ENCODE measurements around the gene STIL.

STIL gene

GRCh38 chr1:47219001-47219400 lies 94.9 kb downstream of the STIL start:
- WGBS (ENCODE audit: extremely low coverage, insufficient coverage, low lambda C conversion rate): no CpG with 5 or more reads among the region's 4 CpGs
- no peak overlapping the region for H3K56ac ChIP-seq (ENCODE audit: low read length)
- H3K4me1 ChIP-seq (ENCODE audit: control insufficient read depth, low read depth, low read length): no peaks in the 10 kb centered on the region
- no peak overlapping the region for H3K4ac ChIP-seq (ENCODE audit: low read depth, low read length)
- no peak overlapping the region for H3K18ac ChIP-seq (ENCODE audit: low read length)
- H2BK120ac ChIP-seq (ENCODE audit: low read depth, low read length): no peak overlapping the region
- H3K27ac ChIP-seq (ENCODE audit: low read depth, low read length): no peak overlapping the region
- DNase-seq: no peak
- H2BK5ac ChIP-seq (ENCODE audit: low read length): no peak overlapping the region
- no peak overlapping the region for H3K4me2 ChIP-seq (ENCODE audit: low read length)
- H2BK15ac ChIP-seq (replicated peaks; ENCODE audit: low read depth): no peak overlapping the region
- H3K36me3 ChIP-seq (ENCODE audit: control insufficient read depth, insufficient read depth, low read length): no peaks in the 10 kb centered on the region
- H3K9ac ChIP-seq (ENCODE audit: low read length): no peak overlapping the region
- H2AK5ac ChIP-seq (ENCODE audit: low read length): no peak overlapping the region
- no peak overlapping the region for H4K5ac ChIP-seq (ENCODE audit: low read length)
- H3K23ac ChIP-seq (ENCODE audit: low read length): no peak overlapping the region
- H3K27me3 ChIP-seq (ENCODE audit: insufficient read depth, low read length, poor library complexity): peaks cover 24% of the 10 kb centered on the region
- no peaks in the 10 kb centered on the region for H3K79me1 ChIP-seq (ENCODE audit: low read length)
- no peaks in the 10 kb centered on the region for H3K79me2 ChIP-seq (ENCODE audit: control insufficient read depth, insufficient read depth, low read length)
- H4K8ac ChIP-seq (ENCODE audit: low read depth, low read length): no peak overlapping the region
- no peak overlapping the region for H3K4me3 ChIP-seq (ENCODE audit: low read length)

- Histone ChIP-seq H2AK5ac (ENCODE audit: low read length) (no peak overlapping the region), H3K23ac (ENCODE audit: low read length) (no peak overlapping the region), H3K4ac (ENCODE audit: low read depth, low read length) (no peak overlapping the region), H4K8ac (ENCODE audit: low read depth, low read length) (no peak overlapping the region), H3K27me3 (ENCODE audit: insufficient read depth, low read length, poor library complexity) (no peaks in the 10 kb centered on the region), H3K79me2 (ENCODE audit: control insufficient read depth, insufficient read depth, low read length) (no peaks in the 10 kb centered on the region), H3K9ac (ENCODE audit: low read length) (no peak overlapping the region), H3K36me3 (ENCODE audit: control insufficient read depth, insufficient read depth, low read length) (no peaks in the 10 kb centered on the region), H2BK15ac (replicated peaks; ENCODE audit: low read depth) (no peak overlapping the region), H3K79me1 (ENCODE audit: low read length) (no peaks in the 10 kb centered on the region), H3K18ac (ENCODE audit: low read length) (no peak overlapping the region), H2BK120ac (ENCODE audit: low read depth, low read length) (no peak overlapping the region), H3K27ac (ENCODE audit: low read depth, low read length) (no peak overlapping the region), H3K56ac (ENCODE audit: low read length) (no peak overlapping the region), H3K4me2 (ENCODE audit: low read length) (no peak overlapping the region), H3K4me1 (ENCODE audit: control insufficient read depth, low read depth, low read length) (no peaks in the 10 kb centered on the region), H3K4me3 (ENCODE audit: low read length) (no peak overlapping the region), H4K5ac (ENCODE audit: low read length) (no peak overlapping the region), H2BK5ac (ENCODE audit: low read length) (no peak overlapping the region)
- no peak for DNase-seq
- no CpG with 5 or more reads among the region's 12 CpGs for WGBS (ENCODE audit: extremely low coverage, insufficient coverage, low lambda C conversion rate)
Measured at GRCh38 chr1:47216278-47217059, 97.5 kb downstream of the STIL start.

- Histone ChIP-seq H3K27ac (ENCODE audit: low read depth, low read length) (no peak overlapping the region), H3K4ac (ENCODE audit: low read depth, low read length) (no peak overlapping the region), H4K8ac (ENCODE audit: low read depth, low read length) (no peak overlapping the region), H3K4me3 (ENCODE audit: low read length) (no peak overlapping the region), H3K79me2 (ENCODE audit: control insufficient read depth, insufficient read depth, low read length) (no peaks in the 10 kb centered on the region), H3K27me3 (ENCODE audit: insufficient read depth, low read length, poor library complexity) (no peaks in the 10 kb centered on the region), H2BK15ac (replicated peaks; ENCODE audit: low read depth) (no peak overlapping the region), H3K23ac (ENCODE audit: low read length) (peak overlapping the region; percentile 60), H2BK120ac (ENCODE audit: low read depth, low read length) (no peak overlapping the region), H3K4me1 (ENCODE audit: control insufficient read depth, low read depth, low read length) (no peaks in the 10 kb centered on the region), H3K18ac (ENCODE audit: low read length) (no peak overlapping the region), H3K4me2 (ENCODE audit: low read length) (no peak overlapping the region), H4K5ac (ENCODE audit: low read length) (no peak overlapping the region), H3K36me3 (ENCODE audit: control insufficient read depth, insufficient read depth, low read length) (no peaks in the 10 kb centered on the region), H3K9ac (ENCODE audit: low read length) (no peak overlapping the region), H2AK5ac (ENCODE audit: low read length) (no peak overlapping the region), H3K79me1 (ENCODE audit: low read length) (no peaks in the 10 kb centered on the region), H2BK5ac (ENCODE audit: low read length) (no peak overlapping the region), H3K56ac (ENCODE audit: low read length) (no peak overlapping the region)
- whole genome bisulfite sequencing (ENCODE audit: extremely low coverage, insufficient coverage, low lambda C conversion rate): no CpG with 5 or more reads among the region's 4 CpGs
- DNase-seq: no peak
Measured at GRCh38 chr1:47215713-47216112, 98.2 kb downstream of the STIL start.

- no peaks in the 10 kb centered on the region for H3K27me3 ChIP-seq (ENCODE audit: insufficient read depth, low read length, poor library complexity)
- H3K79me1 ChIP-seq (ENCODE audit: low read length): no peaks in the 10 kb centered on the region
- no peak overlapping the region for H3K23ac ChIP-seq (ENCODE audit: low read length)
- no CpG with 5 or more reads among the region's 3 CpGs for WGBS (ENCODE audit: extremely low coverage, insufficient coverage, low lambda C conversion rate)
- no peak overlapping the region for H2BK120ac ChIP-seq (ENCODE audit: low read depth, low read length)
- no peak overlapping the region for H3K56ac ChIP-seq (ENCODE audit: low read length)
- no peak overlapping the region for H3K4me3 ChIP-seq (ENCODE audit: low read length)
- no peaks in the 10 kb centered on the region for H3K36me3 ChIP-seq (ENCODE audit: control insufficient read depth, insufficient read depth, low read length)
- H3K18ac ChIP-seq (ENCODE audit: low read length): no peak overlapping the region
- H3K79me2 ChIP-seq (ENCODE audit: control insufficient read depth, insufficient read depth, low read length): no peaks in the 10 kb centered on the region
- H2AK5ac ChIP-seq (ENCODE audit: low read length): no peak overlapping the region
- no peak overlapping the region for H3K9ac ChIP-seq (ENCODE audit: low read length)
- H3K4me2 ChIP-seq (ENCODE audit: low read length): no peak overlapping the region
- no peak overlapping the region for H3K27ac ChIP-seq (ENCODE audit: low read depth, low read length)
- no peak overlapping the region for H2BK5ac ChIP-seq (ENCODE audit: low read length)
- no peak for DNase-seq
- H2BK15ac ChIP-seq (replicated peaks; ENCODE audit: low read depth): no peak overlapping the region
- H3K4me1 ChIP-seq (ENCODE audit: control insufficient read depth, low read depth, low read length): no peaks in the 10 kb centered on the region
- no peak overlapping the region for H4K5ac ChIP-seq (ENCODE audit: low read length)
- H4K8ac ChIP-seq (ENCODE audit: low read depth, low read length): no peak overlapping the region
- H3K4ac ChIP-seq (ENCODE audit: low read depth, low read length): no peak overlapping the region
Measured at GRCh38 chr1:47214549-47214948, 99.4 kb downstream of the STIL start.

GRCh38 chr1:47213230-47213963 lies 100.5 kb downstream of the STIL start:
- Histone ChIP-seq H3K79me2 (ENCODE audit: control insufficient read depth, insufficient read depth, low read length) (no peaks in the 10 kb centered on the region), H3K36me3 (ENCODE audit: control insufficient read depth, insufficient read depth, low read length) (no peaks in the 10 kb centered on the region), H3K27ac (ENCODE audit: low read depth, low read length) (no peak overlapping the region), H2BK15ac (replicated peaks; ENCODE audit: low read depth) (no peak overlapping the region), H2BK5ac (ENCODE audit: low read length) (no peak overlapping the region), H3K4me1 (ENCODE audit: control insufficient read depth, low read depth, low read length) (no peaks in the 10 kb centered on the region), H3K56ac (ENCODE audit: low read length) (no peak overlapping the region), H3K4me2 (ENCODE audit: low read length) (no peak overlapping the region), H3K9ac (ENCODE audit: low read length) (no peak overlapping the region), H3K27me3 (ENCODE audit: insufficient read depth, low read length, poor library complexity) (no peaks in the 10 kb centered on the region), H4K8ac (ENCODE audit: low read depth, low read length) (no peak overlapping the region), H3K79me1 (ENCODE audit: low read length) (no peaks in the 10 kb centered on the region), H3K23ac (ENCODE audit: low read length) (no peak overlapping the region), H3K4ac (ENCODE audit: low read depth, low read length) (no peak overlapping the region), H3K18ac (ENCODE audit: low read length) (no peak overlapping the region), H2BK120ac (ENCODE audit: low read depth, low read length) (no peak overlapping the region), H2AK5ac (ENCODE audit: low read length) (no peak overlapping the region), H3K4me3 (ENCODE audit: low read length) (no peak overlapping the region), H4K5ac (ENCODE audit: low read length) (no peak overlapping the region)
- no CpG with 5 or more reads among the region's 11 CpGs for WGBS (ENCODE audit: extremely low coverage, insufficient coverage, low lambda C conversion rate)
- no peak for DNase-seq

Data from mesendoderm (in vitro differentiated cells).